ENCODE measurements around the gene CDH11. TPM values are rescaled to one million over a fixed set of nuclear protein-coding genes. Genes with fewer than 3 reads are reported as not detected.

The CDH11 gene
- total and polyA plus RNA-seq, 2 experiments from 2014 or later, result 3.5 to 19.6 TPM

- no peak for TF ChIP-seq STAT1 (IDR thresholded peaks at IDR 0.05; ENCODE audit: unreplicated experiment)
- no peak for TF ChIP-seq ZNF114 (CRISPR knock-in tag; IDR thresholded peaks at IDR 0.05)
- TF ChIP-seq ZNF331 (CRISPR knock-in tag; IDR thresholded peaks at IDR 0.05; ENCODE audit: low read depth), result no peak
- no peak for TF ChIP-seq POLR2AphosphoS5 (IDR thresholded peaks at IDR 0.05; ENCODE audit: low read depth)
Observed at GRCh38 chr16:65070831-65071432, 50.9 kb downstream of the CDH11 start (continued).

DNA sequence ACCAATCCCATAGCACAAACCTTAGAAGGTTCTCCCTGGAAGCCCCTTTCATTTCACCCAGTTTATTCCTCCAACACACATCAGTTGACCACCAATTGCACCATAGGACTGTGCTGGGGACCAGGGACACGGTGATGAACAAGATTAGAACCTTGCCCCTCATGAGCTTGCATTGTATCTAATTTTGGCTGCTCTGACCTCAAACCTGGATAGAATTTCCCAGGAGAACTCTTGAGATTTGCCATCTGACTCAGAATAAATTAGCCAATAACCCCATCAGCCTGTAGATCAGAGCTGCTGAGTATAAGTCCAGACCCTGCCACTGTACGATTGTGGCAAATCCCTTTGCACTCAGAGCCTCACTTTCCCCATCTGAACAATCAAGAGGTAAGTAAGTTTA, 52.1 kb downstream of the CDH11 start:
- Histone ChIP-seq H3K36me3 (ENCODE audit: insufficient read depth) (no peaks in the 10 kb centered on the region), H3K4me3 (no peak overlapping the region), H4K20me1 (replicated peaks; ENCODE audit: insufficient read depth) (no peaks in the 10 kb centered on the region), H3K4me2 (no peak overlapping the region), H3K27me3 (ENCODE audit: insufficient read depth) (no peaks in the 10 kb centered on the region), H2AFZ (no peak overlapping the region), H3K27ac (ENCODE audit: low read depth) (no peak overlapping the region), H3K79me2 (replicated peaks; ENCODE audit: insufficient read depth) (no peaks in the 10 kb centered on the region), H3F3A (replicated peaks; ENCODE audit: low read depth) (no peaks in the 10 kb centered on the region), H3K4me1 (ENCODE audit: insufficient read depth) (0 out of 2 replicates have a peak, but pooled peaks cover 5% of the 10 kb centered on the region), H3K9me2 (ENCODE audit: insufficient read depth) (no peaks in the 10 kb centered on the region)
- Mint-ChIP-seq H3K4me3 (no peak overlapping the region), H3K36me3 (ENCODE audit: low read depth) (no peaks in the 10 kb centered on the region), H3K9me3 (no peaks in the 10 kb centered on the region; the same call in 2 of the 3 replicates), H3K27ac (no peak overlapping the region), H3K4me1 (peaks cover 14% of the 10 kb centered on the region), H3K27me3 (ENCODE audit: insufficient read depth, low read depth, poor library complexity) (no peaks in the 10 kb centered on the region)
- no peak for ATAC-seq
- DNase-seq (ENCODE audit: low spot score), result no peak
- no peak for TF ChIP-seq ZNF114 (CRISPR knock-in tag; IDR thresholded peaks at IDR 0.05)
- no peak for TF ChIP-seq STAT1 (IDR thresholded peaks at IDR 0.05; ENCODE audit: unreplicated experiment)
- no peak for TF ChIP-seq EZH2phosphoT487 (IDR thresholded peaks at IDR 0.05; ENCODE audit: unreplicated experiment)
- no peak for TF ChIP-seq POLR2AphosphoS5 (IDR thresholded peaks at IDR 0.05; ENCODE audit: low read depth)
- no peak for TF ChIP-seq EZH2 (IDR thresholded peaks at IDR 0.05; ENCODE audit: low read depth, unreplicated experiment)
- TF ChIP-seq JUNB (IDR thresholded peaks at IDR 0.05; ENCODE audit: unreplicated experiment), result no peak
- TF ChIP-seq, protein P1, sequence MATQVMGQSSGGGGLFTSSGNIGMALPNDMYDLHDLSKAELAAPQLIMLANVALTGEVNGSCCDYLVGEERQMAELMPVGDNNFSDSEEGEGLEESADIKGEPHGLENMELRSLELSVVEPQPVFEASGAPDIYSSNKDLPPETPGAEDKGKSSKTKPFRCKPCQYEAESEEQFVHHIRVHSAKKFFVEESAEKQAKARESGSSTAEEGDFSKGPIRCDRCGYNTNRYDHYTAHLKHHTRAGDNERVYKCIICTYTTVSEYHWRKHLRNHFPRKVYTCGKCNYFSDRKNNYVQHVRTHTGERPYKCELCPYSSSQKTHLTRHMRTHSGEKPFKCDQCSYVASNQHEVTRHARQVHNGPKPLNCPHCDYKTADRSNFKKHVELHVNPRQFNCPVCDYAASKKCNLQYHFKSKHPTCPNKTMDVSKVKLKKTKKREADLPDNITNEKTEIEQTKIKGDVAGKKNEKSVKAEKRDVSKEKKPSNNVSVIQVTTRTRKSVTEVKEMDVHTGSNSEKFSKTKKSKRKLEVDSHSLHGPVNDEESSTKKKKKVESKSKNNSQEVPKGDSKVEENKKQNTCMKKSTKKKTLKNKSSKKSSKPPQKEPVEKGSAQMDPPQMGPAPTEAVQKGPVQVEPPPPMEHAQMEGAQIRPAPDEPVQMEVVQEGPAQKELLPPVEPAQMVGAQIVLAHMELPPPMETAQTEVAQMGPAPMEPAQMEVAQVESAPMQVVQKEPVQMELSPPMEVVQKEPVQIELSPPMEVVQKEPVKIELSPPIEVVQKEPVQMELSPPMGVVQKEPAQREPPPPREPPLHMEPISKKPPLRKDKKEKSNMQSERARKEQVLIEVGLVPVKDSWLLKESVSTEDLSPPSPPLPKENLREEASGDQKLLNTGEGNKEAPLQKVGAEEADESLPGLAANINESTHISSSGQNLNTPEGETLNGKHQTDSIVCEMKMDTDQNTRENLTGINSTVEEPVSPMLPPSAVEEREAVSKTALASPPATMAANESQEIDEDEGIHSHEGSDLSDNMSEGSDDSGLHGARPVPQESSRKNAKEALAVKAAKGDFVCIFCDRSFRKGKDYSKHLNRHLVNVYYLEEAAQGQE (IDR thresholded peaks at IDR 0.05; ENCODE audit: unreplicated experiment), result no peak
- TF ChIP-seq, protein P2, sequence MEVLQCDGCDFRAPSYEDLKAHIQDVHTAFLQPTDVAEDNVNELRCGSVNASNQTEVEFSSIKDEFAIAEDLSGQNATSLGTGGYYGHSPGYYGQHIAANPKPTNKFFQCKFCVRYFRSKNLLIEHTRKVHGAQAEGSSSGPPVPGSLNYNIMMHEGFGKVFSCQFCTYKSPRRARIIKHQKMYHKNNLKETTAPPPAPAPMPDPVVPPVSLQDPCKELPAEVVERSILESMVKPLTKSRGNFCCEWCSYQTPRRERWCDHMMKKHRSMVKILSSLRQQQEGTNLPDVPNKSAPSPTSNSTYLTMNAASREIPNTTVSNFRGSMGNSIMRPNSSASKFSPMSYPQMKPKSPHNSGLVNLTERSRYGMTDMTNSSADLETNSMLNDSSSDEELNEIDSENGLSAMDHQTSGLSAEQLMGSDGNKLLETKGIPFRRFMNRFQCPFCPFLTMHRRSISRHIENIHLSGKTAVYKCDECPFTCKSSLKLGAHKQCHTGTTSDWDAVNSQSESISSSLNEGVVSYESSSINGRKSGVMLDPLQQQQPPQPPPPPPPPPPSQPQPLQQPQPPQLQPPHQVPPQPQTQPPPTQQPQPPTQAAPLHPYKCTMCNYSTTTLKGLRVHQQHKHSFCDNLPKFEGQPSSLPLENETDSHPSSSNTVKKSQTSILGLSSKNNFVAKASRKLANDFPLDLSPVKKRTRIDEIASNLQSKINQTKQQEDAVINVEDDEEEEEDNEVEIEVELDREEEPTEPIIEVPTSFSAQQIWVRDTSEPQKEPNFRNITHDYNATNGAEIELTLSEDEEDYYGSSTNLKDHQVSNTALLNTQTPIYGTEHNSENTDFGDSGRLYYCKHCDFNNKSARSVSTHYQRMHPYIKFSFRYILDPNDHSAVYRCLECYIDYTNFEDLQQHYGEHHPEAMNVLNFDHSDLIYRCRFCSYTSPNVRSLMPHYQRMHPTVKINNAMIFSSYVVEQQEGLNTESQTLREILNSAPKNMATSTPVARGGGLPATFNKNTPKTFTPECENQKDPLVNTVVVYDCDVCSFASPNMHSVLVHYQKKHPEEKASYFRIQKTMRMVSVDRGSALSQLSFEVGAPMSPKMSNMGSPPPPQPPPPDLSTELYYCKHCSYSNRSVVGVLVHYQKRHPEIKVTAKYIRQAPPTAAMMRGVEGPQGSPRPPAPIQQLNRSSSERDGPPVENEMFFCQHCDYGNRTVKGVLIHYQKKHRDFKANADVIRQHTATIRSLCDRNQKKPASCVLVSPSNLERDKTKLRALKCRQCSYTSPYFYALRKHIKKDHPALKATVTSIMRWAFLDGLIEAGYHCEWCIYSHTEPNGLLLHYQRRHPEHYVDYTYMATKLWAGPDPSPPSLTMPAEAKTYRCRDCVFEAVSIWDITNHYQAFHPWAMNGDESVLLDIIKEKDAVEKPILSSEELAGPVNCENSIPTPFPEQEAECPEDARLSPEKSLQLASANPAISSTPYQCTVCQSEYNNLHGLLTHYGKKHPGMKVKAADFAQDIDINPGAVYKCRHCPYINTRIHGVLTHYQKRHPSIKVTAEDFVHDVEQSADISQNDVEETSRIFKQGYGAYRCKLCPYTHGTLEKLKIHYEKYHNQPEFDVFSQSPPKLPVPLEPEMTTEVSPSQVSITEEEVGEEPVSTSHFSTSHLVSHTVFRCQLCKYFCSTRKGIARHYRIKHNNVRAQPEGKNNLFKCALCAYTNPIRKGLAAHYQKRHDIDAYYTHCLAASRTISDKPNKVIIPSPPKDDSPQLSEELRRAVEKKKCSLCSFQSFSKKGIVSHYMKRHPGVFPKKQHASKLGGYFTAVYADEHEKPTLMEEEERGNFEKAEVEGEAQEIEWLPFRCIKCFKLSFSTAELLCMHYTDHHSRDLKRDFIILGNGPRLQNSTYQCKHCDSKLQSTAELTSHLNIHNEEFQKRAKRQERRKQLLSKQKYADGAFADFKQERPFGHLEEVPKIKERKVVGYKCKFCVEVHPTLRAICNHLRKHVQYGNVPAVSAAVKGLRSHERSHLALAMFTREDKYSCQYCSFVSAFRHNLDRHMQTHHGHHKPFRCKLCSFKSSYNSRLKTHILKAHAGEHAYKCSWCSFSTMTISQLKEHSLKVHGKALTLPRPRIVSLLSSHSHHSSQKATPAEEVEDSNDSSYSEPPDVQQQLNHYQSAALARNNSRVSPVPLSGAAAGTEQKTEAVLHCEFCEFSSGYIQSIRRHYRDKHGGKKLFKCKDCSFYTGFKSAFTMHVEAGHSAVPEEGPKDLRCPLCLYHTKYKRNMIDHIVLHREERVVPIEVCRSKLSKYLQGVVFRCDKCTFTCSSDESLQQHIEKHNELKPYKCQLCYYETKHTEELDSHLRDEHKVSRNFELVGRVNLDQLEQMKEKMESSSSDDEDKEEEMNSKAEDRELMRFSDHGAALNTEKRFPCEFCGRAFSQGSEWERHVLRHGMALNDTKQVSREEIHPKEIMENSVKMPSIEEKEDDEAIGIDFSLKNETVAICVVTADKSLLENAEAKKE (CRISPR knock-in tag; IDR thresholded peaks at IDR 0.05), result no peak
- no peak for TF ChIP-seq CREB1 (CRISPR knock-in tag; IDR thresholded peaks at IDR 0.05; ENCODE audit: low read depth)
- TF ChIP-seq, protein P3, sequence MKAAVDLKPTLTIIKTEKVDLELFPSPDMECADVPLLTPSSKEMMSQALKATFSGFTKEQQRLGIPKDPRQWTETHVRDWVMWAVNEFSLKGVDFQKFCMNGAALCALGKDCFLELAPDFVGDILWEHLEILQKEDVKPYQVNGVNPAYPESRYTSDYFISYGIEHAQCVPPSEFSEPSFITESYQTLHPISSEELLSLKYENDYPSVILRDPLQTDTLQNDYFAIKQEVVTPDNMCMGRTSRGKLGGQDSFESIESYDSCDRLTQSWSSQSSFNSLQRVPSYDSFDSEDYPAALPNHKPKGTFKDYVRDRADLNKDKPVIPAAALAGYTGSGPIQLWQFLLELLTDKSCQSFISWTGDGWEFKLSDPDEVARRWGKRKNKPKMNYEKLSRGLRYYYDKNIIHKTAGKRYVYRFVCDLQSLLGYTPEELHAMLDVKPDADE (IDR thresholded peaks at IDR 0.05), result no peak
- no peak for TF ChIP-seq ZNF331 (CRISPR knock-in tag; IDR thresholded peaks at IDR 0.05; ENCODE audit: low read depth)
- TF ChIP-seq, protein P4, sequence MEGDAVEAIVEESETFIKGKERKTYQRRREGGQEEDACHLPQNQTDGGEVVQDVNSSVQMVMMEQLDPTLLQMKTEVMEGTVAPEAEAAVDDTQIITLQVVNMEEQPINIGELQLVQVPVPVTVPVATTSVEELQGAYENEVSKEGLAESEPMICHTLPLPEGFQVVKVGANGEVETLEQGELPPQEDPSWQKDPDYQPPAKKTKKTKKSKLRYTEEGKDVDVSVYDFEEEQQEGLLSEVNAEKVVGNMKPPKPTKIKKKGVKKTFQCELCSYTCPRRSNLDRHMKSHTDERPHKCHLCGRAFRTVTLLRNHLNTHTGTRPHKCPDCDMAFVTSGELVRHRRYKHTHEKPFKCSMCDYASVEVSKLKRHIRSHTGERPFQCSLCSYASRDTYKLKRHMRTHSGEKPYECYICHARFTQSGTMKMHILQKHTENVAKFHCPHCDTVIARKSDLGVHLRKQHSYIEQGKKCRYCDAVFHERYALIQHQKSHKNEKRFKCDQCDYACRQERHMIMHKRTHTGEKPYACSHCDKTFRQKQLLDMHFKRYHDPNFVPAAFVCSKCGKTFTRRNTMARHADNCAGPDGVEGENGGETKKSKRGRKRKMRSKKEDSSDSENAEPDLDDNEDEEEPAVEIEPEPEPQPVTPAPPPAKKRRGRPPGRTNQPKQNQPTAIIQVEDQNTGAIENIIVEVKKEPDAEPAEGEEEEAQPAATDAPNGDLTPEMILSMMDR (conservative IDR thresholded peaks at IDR 0.05; ENCODE audit: low read depth in 2 of 2), result no peak
